ENCODE data around the gene ALKBH1.

The ALKBH1 gene, protein sequence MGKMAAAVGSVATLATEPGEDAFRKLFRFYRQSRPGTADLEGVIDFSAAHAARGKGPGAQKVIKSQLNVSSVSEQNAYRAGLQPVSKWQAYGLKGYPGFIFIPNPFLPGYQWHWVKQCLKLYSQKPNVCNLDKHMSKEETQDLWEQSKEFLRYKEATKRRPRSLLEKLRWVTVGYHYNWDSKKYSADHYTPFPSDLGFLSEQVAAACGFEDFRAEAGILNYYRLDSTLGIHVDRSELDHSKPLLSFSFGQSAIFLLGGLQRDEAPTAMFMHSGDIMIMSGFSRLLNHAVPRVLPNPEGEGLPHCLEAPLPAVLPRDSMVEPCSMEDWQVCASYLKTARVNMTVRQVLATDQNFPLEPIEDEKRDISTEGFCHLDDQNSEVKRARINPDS

DNA sequence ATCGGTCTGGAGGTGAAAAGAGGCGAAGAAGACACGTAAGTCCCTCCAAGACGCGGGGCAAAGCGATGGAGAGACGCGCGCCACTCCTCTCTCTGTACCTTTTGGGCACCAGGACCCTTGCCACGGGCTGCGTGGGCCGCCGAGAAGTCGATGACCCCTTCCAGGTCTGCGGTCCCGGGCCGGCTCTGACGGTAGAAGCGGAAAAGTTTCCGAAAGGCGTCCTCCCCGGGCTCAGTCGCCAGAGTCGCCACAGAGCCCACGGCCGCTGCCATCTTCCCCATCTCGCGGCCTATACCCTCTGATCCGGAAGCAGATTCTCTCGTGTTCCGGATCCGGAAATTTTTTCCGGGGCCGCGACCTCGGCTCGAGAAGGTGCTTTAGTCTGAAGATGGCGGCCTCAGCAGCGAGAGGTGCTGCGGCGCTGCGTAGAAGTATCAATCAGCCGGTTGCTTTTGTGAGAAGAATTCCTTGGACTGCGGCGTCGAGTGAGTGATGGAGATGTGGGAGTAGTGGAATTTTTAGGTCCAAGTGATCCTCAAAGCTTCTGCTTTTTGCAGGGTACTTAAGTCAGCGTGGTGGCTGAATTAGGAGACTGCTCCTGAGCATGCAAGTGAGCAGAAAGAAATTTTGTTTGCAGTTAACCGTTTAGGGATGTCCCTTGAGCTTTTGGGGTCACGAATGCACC is at the start of gene ALKBH1, which contains the start of gene SLIRP:
Gene ALKBH1 (minus strand): TSS at position 300 of the 685 bp plus-strand sequence. CDS start 19 bp downstream, at position 281.
Gene SLIRP (plus strand): TSS at position 380 of the 685 bp plus-strand sequence. CDS start 9 bp downstream, at position 389.
- TF ChIP-seq, protein P1, sequence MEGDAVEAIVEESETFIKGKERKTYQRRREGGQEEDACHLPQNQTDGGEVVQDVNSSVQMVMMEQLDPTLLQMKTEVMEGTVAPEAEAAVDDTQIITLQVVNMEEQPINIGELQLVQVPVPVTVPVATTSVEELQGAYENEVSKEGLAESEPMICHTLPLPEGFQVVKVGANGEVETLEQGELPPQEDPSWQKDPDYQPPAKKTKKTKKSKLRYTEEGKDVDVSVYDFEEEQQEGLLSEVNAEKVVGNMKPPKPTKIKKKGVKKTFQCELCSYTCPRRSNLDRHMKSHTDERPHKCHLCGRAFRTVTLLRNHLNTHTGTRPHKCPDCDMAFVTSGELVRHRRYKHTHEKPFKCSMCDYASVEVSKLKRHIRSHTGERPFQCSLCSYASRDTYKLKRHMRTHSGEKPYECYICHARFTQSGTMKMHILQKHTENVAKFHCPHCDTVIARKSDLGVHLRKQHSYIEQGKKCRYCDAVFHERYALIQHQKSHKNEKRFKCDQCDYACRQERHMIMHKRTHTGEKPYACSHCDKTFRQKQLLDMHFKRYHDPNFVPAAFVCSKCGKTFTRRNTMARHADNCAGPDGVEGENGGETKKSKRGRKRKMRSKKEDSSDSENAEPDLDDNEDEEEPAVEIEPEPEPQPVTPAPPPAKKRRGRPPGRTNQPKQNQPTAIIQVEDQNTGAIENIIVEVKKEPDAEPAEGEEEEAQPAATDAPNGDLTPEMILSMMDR (IDR thresholded peaks at IDR 0.05), result no peak

DNA sequence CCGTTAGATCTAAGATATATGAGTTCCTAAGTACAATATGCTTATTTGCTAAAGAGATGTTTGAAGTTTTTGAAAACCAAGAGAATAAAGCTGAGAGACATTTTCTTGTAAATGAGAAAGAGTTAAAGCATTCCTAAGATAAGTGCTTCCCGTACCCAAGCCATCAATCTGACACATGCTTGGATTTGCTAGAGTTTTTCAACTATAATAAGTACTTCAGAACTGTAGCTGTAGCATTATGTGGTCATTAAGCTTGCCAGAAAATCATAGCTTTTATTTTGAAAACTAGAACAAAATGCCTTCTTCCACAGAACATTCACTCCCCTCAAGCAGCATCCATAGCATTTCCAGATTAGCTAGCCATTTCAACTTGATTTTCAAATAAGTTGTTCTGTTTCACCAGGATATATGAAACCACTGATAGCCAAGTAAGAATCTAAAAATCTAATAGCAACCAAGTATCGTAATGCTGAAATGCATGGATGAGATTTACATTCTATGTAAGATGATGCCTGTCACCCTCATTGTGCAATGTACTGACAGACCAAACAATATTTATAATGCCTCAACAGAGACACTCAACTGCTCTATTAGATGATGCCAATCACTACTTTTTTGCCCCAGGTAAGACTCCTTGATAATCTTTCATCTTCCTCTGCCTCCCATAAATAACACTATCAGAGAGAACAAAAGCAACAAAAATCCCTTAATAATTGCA is 45.1 kb upstream of the ALKBH1 start:
- TF ChIP-seq, protein P1 (IDR thresholded peaks at IDR 0.05), result no peak

DNA sequence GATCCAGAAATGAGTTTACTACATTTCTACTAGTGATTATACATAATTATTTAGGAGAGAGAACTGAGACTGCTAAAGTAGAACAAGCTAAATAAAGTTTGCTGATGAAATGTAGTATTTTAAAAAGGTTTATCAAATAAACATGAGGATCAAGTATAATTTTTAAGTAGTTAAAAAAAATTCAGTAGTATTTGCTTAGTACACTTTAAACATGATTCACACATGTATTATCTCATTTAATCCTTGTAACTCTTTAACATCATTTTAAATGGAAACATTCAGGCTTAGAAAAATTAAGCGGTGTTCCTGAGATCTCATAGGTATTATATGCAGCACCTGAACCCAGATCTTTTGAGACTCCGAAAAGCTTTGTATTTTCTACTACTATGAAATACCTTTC is 44.4 kb upstream of the ALKBH1 start:
- TF ChIP-seq, protein P1 (IDR thresholded peaks at IDR 0.05), result no peak

DNA sequence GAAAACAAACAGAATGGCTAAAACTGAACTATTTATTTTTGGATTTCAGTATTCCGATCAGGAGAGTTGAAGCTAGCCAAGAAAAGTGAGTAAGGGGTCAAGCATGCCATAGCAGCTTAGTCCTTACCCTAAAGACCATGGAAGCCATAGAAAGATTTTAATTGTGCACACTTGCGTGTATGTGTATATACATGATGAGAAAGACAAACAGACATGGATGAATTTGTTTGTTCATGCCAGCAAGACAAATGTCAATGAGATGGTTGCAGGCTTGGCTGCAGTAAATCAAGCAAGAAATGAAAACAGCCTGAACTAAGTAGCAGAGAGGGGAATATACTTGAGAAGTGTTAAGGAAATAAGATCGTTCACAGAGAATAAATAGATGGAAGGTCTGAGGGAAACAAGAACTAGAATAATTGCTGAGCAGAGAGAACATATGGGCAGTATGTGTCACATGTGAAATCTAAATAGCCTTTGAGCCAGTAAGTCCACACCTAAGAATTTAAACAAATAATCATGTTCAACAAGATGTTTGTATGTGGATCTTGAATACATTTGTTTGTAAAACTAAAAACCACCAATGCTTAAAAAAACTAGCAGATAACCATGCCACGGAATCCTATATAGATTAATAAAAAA is 38.4 kb upstream of the ALKBH1 start:
- TF ChIP-seq, protein P1 (IDR thresholded peaks at IDR 0.05), result no peak

DNA sequence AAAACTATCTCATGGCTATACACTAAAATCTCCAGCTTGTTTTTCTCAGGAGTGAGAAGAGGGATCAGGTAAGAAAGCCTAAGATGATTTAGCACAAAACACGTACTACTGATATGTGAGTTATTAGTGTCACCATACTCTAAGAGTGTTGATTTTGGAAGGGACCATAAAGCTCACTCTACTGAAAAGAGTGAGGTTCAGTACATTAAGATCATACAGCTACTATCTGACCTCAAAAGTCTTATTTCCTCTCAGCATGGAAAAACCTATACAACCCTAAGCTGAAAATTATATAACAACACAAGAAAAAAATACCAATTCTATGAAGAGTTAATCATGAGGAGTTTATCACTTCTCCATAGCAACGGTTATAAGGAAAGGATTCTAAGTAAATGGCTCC is 33.6 kb upstream of the ALKBH1 start:
- TF ChIP-seq, protein P1 (IDR thresholded peaks at IDR 0.05), result no peak

DNA sequence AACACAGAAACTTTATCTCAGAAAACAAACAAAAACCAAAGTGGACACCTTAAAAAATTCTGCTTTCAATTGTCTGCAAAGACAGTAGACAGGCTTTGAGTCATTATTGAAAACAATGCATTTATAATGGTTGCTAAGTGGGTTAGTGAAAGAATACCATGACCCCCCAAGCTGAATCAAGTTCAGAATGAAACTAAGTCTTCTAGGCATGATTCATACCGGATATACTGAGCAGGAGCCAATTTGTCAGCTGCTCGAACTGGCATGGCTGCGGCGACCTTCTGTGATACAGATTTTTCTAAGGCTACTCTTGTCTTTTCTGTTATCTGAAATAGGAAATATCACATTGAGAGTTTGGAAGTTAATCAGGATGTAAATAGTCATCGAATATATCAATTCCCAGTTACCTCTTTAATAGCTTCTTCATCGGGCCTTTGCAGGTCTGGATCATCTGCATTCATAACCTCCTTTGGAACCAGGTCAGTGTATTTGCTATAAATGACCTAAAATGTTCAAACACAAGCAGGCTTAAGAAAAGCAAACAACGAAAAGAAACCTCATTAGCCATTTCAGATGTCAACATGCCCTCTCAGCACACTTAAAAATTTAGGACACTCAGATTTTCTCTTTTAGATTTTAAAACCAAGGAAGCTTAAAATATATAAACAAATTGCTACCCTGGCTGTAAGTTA is 30.9 kb upstream of the ALKBH1 start:
- TF ChIP-seq, protein P1 (IDR thresholded peaks at IDR 0.05), result no peak
